Right cardiac atrium (tissue), 5 donors: Measurements from ENCODE around the gene SLC25A47. TPM values are rescaled to one million over a fixed set of nuclear protein-coding genes. Genes with fewer than 3 reads are reported as not detected.
A peak's percentile ranks its signal among the peaks of the same experiment; 100 is the strongest.

ENCODE experiments used
- ATAC-seq, 2 donors: fragments of 200-7000 bp; cut with Tn5 transposase; one replicate each; pipeline versions ENCODE4 v1.8.0 to v1.9.1; 2020; ENCODE audit warnings: moderate library complexity in 2 of 2, mild to moderate bottlenecking in 1 of 2
- DNase-seq, 3 donors: peaks; one replicate each; pipeline ENCODE4 v3.0.0-alpha.2; 2020
- H3K27ac ChIP-seq: one replicate; pipeline ENCODE4 v1.5.1; 2013; ENCODE audit warnings: mild to moderate bottlenecking, low read length, control low read depth, moderate library complexity
- H3K27me3 ChIP-seq: one replicate; pipeline ENCODE4 v1.6.1; 2013; ENCODE audit not compliant: control insufficient read depth, insufficient read depth
- H3K4me1 ChIP-seq: one replicate; pipeline ENCODE4 v1.6.1; 2013; ENCODE audit warnings: low read length; ENCODE audit not compliant: control insufficient read depth, insufficient read depth
- H3K4me3 ChIP-seq: one replicate; pipeline ENCODE4 v1.5.1; 2013; ENCODE audit warnings: low read length, control low read depth
- H3K9me3 ChIP-seq: one replicate; pipeline ENCODE4 v1.6.1; 2013; ENCODE audit warnings: low read length; ENCODE audit not compliant: control insufficient read depth
- WGBS: extraction: QIAGEN DNeasy Blood & Tissue Kit; methylation state at CpG from one replicate; pipeline ENCODE4 v1.1.7; 2013; 5-methylcytosine and 5-hydroxymethylcytosine counted together
- intact Hi-C, 4 donors: fragments of 100-400 bp; cut with DNase I; formaldehyde crosslinking; loops; one replicate each; pipeline versions ENCODE4 v1.11.0 to v1.14.0; 2022 to 2023
- microRNA-seq, 2 donors: library from miRNA; unstranded; fragments of <30 nt; microRNA quantifications; one replicate each; pipeline ENCODE4 v1.2.0, GENCODE V29; 2020 to 2021
- polyA plus RNA-seq: library from polyadenylated mRNA; stranded (reverse); fragments of 200-250 nt; gene quantifications from one replicate; pipeline ENCODE4 v1.2.3, GENCODE V29; 2013
- total RNA-seq, 4 donors: library from RNA; stranded (reverse); fragmentation: NEBNext Ultra II Directional; extraction: Animal tissue kit (Norgen Biotek cat#: 25700); gene quantifications; one replicate each; pipeline ENCODE4 v1.2.1, GENCODE V29; 2021
- donor health status: healthy with polysubstance abuse.
- donor health status: DM: no; HTN: yes; CAD: no.
- donor health status: DM: no; HTN: no; CAD: no.
- donor health status: DM: no; HTN: yes; CAD: no; lungs with severe emphysema.
- donor health status: DM: yes; HTN: yes; CAD: no.

The SLC25A47 gene
- total and polyA plus RNA-seq, 5 donors = not detected

GRCh38 chr14:100372357-100373048 is 49.4 kb downstream of the SLC25A47 start:
- Histone ChIP-seq H3K27ac (peak overlapping the region; percentile 65), H3K4me1 (no peaks in the 10 kb centered on the region), H3K9me3 (no peaks in the 10 kb centered on the region), H3K27me3 (no peaks in the 10 kb centered on the region), H3K4me3 (peak overlapping the region; percentile 41)
- intact Hi-C loops = loop anchor here in 1 of 4 donors (10.0 kb wide), 1 partner anchor 68 kb away; the partner anchor contains the start of gene SLC25A29
- ATAC-seq = no peak
- DNase-seq = no peak
- 51% methylated on average over 4 of the region's 4 CpGs for WGBS

- Histone ChIP-seq H3K27me3 (no peaks in the 10 kb centered on the region), H3K4me1 (no peaks in the 10 kb centered on the region), H3K9me3 (no peaks in the 10 kb centered on the region), H3K4me3 (peak overlapping the region; percentile 68), H3K27ac (peak overlapping the region; percentile 85)
- DNase-seq (no peak), ATAC-seq (no peak)
- WGBS = 58% methylated on average over 2 of the region's 2 CpGs
- intact Hi-C loops = loop anchor here in 1 of 4 donors (10.0 kb wide), 1 partner anchor 69 kb away; the partner anchor contains the start of gene SLC25A29
Observed at GRCh38 chr14:100374270-100374669, 51.1 kb downstream of the SLC25A47 start.

GRCh38 chr14:100374876-100375265 is 51.7 kb downstream of the SLC25A47 start:
- WGBS = 56% methylated on average over 8 of the region's 8 CpGs
- H3K4me1 ChIP-seq = no peaks in the 10 kb centered on the region
- DNase-seq = no peak
- peak overlapping the region; percentile 72 for H3K27ac ChIP-seq
- peak overlapping the region; percentile 68 for H3K4me3 ChIP-seq
- ATAC-seq = no peak
- intact Hi-C loops = loop anchor here in 3 of 4 donors (5.0 to 10.0 kb wide), 4 partner anchors 68 to 393 kb away; partner anchors contain the start of gene SLC25A29 (in 2 of the 3)
- no peaks in the 10 kb centered on the region for H3K9me3 ChIP-seq
- no peaks in the 10 kb centered on the region for H3K27me3 ChIP-seq

GRCh38 chr14:100375266-100375962 is 52.3 kb downstream of the SLC25A47 start:
- intact Hi-C loops = loop anchor here in 3 of 4 donors (5.0 to 10.0 kb wide), 4 partner anchors 68 to 393 kb away; partner anchors contain the start of gene SLC25A29 (in 2 of the 3)
- H3K4me1 ChIP-seq = no peaks in the 10 kb centered on the region
- WGBS = 4% methylated on average over 17 of the region's 17 CpGs

GRCh38 chr14:100375963-100376735 is 53.0 kb downstream of the SLC25A47 start, which contains the start of gene WDR25:
Gene WDR25, plus strand, starts transcription at chr14:100376485.
- intact Hi-C loops = loop anchor here in 3 of 4 donors (5.0 to 10.0 kb wide), 4 partner anchors 69 to 394 kb away; partner anchors contain the start of gene SLC25A29 (in 2 of the 3)
- DNase-seq (peak; percentile 96 to 98 (median 98)), ATAC-seq (peak; percentile 95 to 97)
- WGBS = under 1% methylated on average over 74 of the region's 74 CpGs
- H3K27ac ChIP-seq = peak within 1 kb of the TSS; percentile 93
- peak within 1 kb of the TSS; percentile 68 for H3K4me3 ChIP-seq
- no peaks in the 10 kb centered on the region for H3K4me1 ChIP-seq
- no peaks in the 10 kb centered on the region for H3K9me3 ChIP-seq
- H3K27me3 ChIP-seq = no peaks in the 10 kb centered on the region

More at GRCh38 chr14:100375266-100375962, 52.3 kb downstream of the SLC25A47 start:
- Histone ChIP-seq H3K27ac (peak overlapping the region; percentile 93), H3K9me3 (no peaks in the 10 kb centered on the region), H3K4me3 (peak overlapping the region; percentile 68), H3K27me3 (no peaks in the 10 kb centered on the region)
- ATAC-seq (peak; percentile 69 to 86), DNase-seq (peak; percentile 88 to 91 (median 90))

GRCh38 chr14:100376751-100377171 is 53.6 kb downstream of the SLC25A47 start:
- Histone ChIP-seq H3K4me3 (peak overlapping the region; percentile 68), H3K9me3 (no peaks in the 10 kb centered on the region), H3K27ac (peak overlapping the region; percentile 72), H3K27me3 (no peaks in the 10 kb centered on the region), H3K4me1 (no peaks in the 10 kb centered on the region)
- intact Hi-C loops = loop anchor here in 3 of 4 donors (5.0 to 10.0 kb wide), 4 partner anchors 69 to 394 kb away; partner anchors contain the start of gene SLC25A29 (in 2 of the 3)
- DNase-seq (no peak), ATAC-seq (no peak)
- 19% methylated on average over 7 of the region's 7 CpGs for WGBS

Small RNAs within 50 kb of the gene (microRNA-seq; reads per million reads assigned to microRNA genes)
- gene MIR345 (57.6 to 116 reads per million in 2 donors), gene MIR6764 (0 to 0.84 reads per million in 2 donors)

Other genes with a start within 250 kb of the SLC25A47 start
- gene DEGS2, start 163.7 kb upstream of the SLC25A47 start, total RNA-seq = under 1 TPM in 3 of 4 donors, not detected in 1; 0.29 to 0.42 (median 0.31) TPM
- gene DEGS2, start 163.7 kb upstream of the SLC25A47 start, polyA plus RNA-seq = 0.11 TPM
- gene YY1, start 84.2 kb upstream of the SLC25A47 start, total RNA-seq = 10 to 100 TPM; 45.4 to 47.4 (median 46.3) TPM
- 28.8 TPM for gene YY1, start 84.2 kb upstream of the SLC25A47 start, polyA plus RNA-seq
- gene SLC25A29, start 16.9 kb upstream of the SLC25A47 start, total RNA-seq = 10 to 100 TPM; 22.9 to 41.1 (median 23.9) TPM
- 20.9 TPM for gene SLC25A29, start 16.9 kb upstream of the SLC25A47 start, polyA plus RNA-seq
- gene WDR25, start 53.1 kb downstream of the SLC25A47 start, total RNA-seq = 1 to 10 TPM; 4.4 to 6.3 (median 5.3) TPM
- gene WDR25, start 53.1 kb downstream of the SLC25A47 start, polyA plus RNA-seq = 4.6 TPM